ENCODE data around the gene MAD2L1BP. TPM values are rescaled to one million over a fixed set of nuclear protein-coding genes. Genes with fewer than 3 reads are reported as not detected.

The MAD2L1BP gene
- total RNA-seq, 1 experiment from 2014 or later = 36.6 TPM

DNA sequence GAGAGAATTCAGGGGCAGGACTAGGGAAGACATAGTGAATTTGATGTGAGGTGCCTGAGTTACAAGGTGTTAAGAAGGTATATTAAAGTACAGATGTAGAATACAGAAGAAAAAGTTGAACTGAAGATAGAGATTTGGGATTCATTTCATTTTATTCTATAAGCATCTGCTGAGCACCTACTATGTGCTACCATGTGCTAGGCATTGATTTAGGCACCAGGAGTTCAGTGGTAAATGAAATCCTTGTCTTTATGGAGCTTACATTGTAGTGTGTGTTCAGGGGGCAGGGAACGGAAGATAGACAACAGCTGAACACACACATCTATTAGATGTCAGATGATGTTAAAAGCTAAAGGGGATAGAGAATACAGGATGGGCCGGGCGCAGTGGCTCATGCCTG, 12.0 kb downstream of the MAD2L1BP start:
- Histone ChIP-seq H3K27me3 (ENCODE audit: insufficient read depth, low read length) (no peaks in the 10 kb centered on the region), H3K4me1 (ENCODE audit: control insufficient read depth in 1 of 2, insufficient read depth in 2 of 2, low read length in 2 of 2) (no peaks in the 10 kb centered on the region), H3K4me2 (ENCODE audit: low read length) (no peak overlapping the region), H3K4me3 (replicated peaks in 1 of 2; ENCODE audit: low read depth in 1 of 2, low read length in 2 of 2) (no peak overlapping the region), H3K9me2 (ENCODE audit: insufficient read depth) (no peaks in the 10 kb centered on the region), H2AFZ (ENCODE audit: low read depth, low read length, poor library complexity, severe bottlenecking) (no peak overlapping the region), H3K9ac (ENCODE audit: low read length) (no peak overlapping the region), H3K27ac (ENCODE audit: low read depth, low read length) (no peak overlapping the region), H3K79me2 (ENCODE audit: insufficient read depth, low read length) (no peaks in the 10 kb centered on the region), H3K36me3 (ENCODE audit: control insufficient read depth in 1 of 2, insufficient read depth in 2 of 2, low read length in 2 of 2) (0 out of 4 replicates have a peak, but pooled peaks cover 0 to 2% of the 10 kb centered on the region in 2 experiments), H3K9me3 (ENCODE audit: control insufficient read depth in 1 of 2, insufficient read depth in 1 of 2, low read depth in 1 of 2, low read length in 2 of 2) (no peaks in the 10 kb centered on the region), H4K20me1 (ENCODE audit: insufficient read depth) (no peaks in the 10 kb centered on the region)
- RAD21 ChIA-PET (ENCODE audit: low non-redundant PET in 1 of 2, low total read pairs in 2 of 2, uncharacterized antibody in 2 of 2, unreplicated experiment in 2 of 2) = no interaction called here
- POLR2A ChIA-PET = no interaction called here
- BruUV-seq (replicated peaks) = no TSS peak
- intact Hi-C loops (cut with micrococcal nuclease) = no loop called here
- CTCF ChIA-PET = interaction anchor here (1.0 kb wide), 1 partner anchor 20 kb away, joined by 3 read pairs; no protein-coding TSS in a partner anchor
- TF ChIP-seq SP1 (IDR thresholded peaks at IDR 0.05; ENCODE audit: low read depth) = no peak
- TF ChIP-seq, protein P1, sequence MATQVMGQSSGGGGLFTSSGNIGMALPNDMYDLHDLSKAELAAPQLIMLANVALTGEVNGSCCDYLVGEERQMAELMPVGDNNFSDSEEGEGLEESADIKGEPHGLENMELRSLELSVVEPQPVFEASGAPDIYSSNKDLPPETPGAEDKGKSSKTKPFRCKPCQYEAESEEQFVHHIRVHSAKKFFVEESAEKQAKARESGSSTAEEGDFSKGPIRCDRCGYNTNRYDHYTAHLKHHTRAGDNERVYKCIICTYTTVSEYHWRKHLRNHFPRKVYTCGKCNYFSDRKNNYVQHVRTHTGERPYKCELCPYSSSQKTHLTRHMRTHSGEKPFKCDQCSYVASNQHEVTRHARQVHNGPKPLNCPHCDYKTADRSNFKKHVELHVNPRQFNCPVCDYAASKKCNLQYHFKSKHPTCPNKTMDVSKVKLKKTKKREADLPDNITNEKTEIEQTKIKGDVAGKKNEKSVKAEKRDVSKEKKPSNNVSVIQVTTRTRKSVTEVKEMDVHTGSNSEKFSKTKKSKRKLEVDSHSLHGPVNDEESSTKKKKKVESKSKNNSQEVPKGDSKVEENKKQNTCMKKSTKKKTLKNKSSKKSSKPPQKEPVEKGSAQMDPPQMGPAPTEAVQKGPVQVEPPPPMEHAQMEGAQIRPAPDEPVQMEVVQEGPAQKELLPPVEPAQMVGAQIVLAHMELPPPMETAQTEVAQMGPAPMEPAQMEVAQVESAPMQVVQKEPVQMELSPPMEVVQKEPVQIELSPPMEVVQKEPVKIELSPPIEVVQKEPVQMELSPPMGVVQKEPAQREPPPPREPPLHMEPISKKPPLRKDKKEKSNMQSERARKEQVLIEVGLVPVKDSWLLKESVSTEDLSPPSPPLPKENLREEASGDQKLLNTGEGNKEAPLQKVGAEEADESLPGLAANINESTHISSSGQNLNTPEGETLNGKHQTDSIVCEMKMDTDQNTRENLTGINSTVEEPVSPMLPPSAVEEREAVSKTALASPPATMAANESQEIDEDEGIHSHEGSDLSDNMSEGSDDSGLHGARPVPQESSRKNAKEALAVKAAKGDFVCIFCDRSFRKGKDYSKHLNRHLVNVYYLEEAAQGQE (IDR thresholded peaks at IDR 0.05; ENCODE audit: low read depth) = no peak
- TF ChIP-seq ZFX (IDR thresholded peaks at IDR 0.05) = no peak
- no peak for DNase-seq (ENCODE audit: low read depth, low spot score)
- ATAC-seq = no peak

DNA sequence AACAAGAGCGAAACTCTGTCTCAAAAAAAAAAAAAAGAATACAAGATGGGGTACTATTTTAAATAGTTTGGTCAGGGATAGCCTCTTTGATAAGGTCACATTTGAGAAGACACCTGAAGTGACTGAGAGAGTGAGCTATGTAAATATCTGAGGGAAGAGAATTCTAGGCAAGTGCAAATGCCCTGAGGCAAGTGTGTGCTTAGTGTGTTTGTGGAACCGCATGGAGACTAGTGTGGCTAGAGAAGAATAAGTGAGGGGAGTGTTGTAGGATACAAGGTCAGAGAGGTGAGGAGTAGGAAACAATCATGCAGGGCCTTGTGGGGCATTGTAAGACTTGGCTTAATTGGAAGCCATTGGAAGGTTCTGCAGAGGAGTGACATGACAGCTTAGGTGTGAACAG, 12.6 kb downstream of the MAD2L1BP start:
- Histone ChIP-seq H2AFZ (ENCODE audit: low read depth, low read length, poor library complexity, severe bottlenecking) (no peak overlapping the region), H3K27me3 (ENCODE audit: insufficient read depth, low read length) (no peaks in the 10 kb centered on the region), H3K79me2 (ENCODE audit: insufficient read depth, low read length) (no peaks in the 10 kb centered on the region), H3K4me3 (replicated peaks in 1 of 2; ENCODE audit: low read depth in 1 of 2, low read length in 2 of 2) (no peak overlapping the region), H3K9me3 (ENCODE audit: control insufficient read depth in 1 of 2, insufficient read depth in 1 of 2, low read depth in 1 of 2, low read length in 2 of 2) (no peaks in the 10 kb centered on the region), H3K9ac (ENCODE audit: low read length) (no peak overlapping the region), H3K27ac (ENCODE audit: low read depth, low read length) (no peak overlapping the region), H3K36me3 (ENCODE audit: control insufficient read depth in 1 of 2, insufficient read depth in 2 of 2, low read length in 2 of 2) (no peaks in the 10 kb centered on the region), H4K20me1 (ENCODE audit: insufficient read depth) (no peaks in the 10 kb centered on the region), H3K4me2 (ENCODE audit: low read length) (no peak overlapping the region), H3K4me1 (ENCODE audit: control insufficient read depth in 1 of 2, insufficient read depth in 2 of 2, low read length in 2 of 2) (no peaks in the 10 kb centered on the region), H3K9me2 (ENCODE audit: insufficient read depth) (no peaks in the 10 kb centered on the region)
- DNase-seq (ENCODE audit: low read depth, low spot score) = no peak
- intact Hi-C loops (cut with micrococcal nuclease) = no loop called here
- no TSS peak for BruUV-seq (replicated peaks)
- POLR2A ChIA-PET = no interaction called here
- RAD21 ChIA-PET (ENCODE audit: low non-redundant PET in 1 of 2, low total read pairs in 2 of 2, uncharacterized antibody in 2 of 2, unreplicated experiment in 2 of 2) = no interaction called here
- no peak for ATAC-seq
- CTCF ChIA-PET = interaction anchor here (1.0 kb wide), 1 partner anchor 19 kb away, joined by 3 read pairs; no protein-coding TSS in a partner anchor
- TF ChIP-seq, protein P2, sequence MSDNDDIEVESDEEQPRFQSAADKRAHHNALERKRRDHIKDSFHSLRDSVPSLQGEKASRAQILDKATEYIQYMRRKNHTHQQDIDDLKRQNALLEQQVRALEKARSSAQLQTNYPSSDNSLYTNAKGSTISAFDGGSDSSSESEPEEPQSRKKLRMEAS (IDR thresholded peaks at IDR 0.05) = no peak
- TF ChIP-seq JUND (IDR thresholded peaks at IDR 0.05) = no peak
- TF ChIP-seq ELF1 (IDR thresholded peaks at IDR 0.05; ENCODE audit: borderline replicate concordance, low read depth) = no peak
- no peak for TF ChIP-seq ZNF274 (IDR thresholded peaks at IDR 0.05; ENCODE audit: low read depth, low read length)
- no peak for TF ChIP-seq POLR2AphosphoS5 (IDR thresholded peaks at IDR 0.05; ENCODE audit: low read depth, low read length)
- TF ChIP-seq, protein P3, sequence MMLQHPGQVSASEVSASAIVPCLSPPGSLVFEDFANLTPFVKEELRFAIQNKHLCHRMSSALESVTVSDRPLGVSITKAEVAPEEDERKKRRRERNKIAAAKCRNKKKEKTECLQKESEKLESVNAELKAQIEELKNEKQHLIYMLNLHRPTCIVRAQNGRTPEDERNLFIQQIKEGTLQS (IDR thresholded peaks at IDR 0.05) = no peak
- no peak for TF ChIP-seq SP1 (IDR thresholded peaks at IDR 0.05; ENCODE audit: low read depth)
- TF ChIP-seq RAD21 (IDR thresholded peaks at IDR 0.05; ENCODE audit: low read depth) = no peak
- no peak for TF ChIP-seq TCF7L2 (IDR thresholded peaks at IDR 0.05; ENCODE audit: borderline replicate concordance, extremely low read depth, insufficient read depth, insufficient read length)
- TF ChIP-seq SIN3A (IDR thresholded peaks at IDR 0.05; ENCODE audit: low read depth) = no peak
- TF ChIP-seq EZH2phosphoT487 (IDR thresholded peaks at IDR 0.05; ENCODE audit: borderline replicate concordance) = no peak
- no peak for TF ChIP-seq YY1 (IDR thresholded peaks at IDR 0.05; ENCODE audit: extremely low read depth, insufficient replicate concordance, low read depth, low read length)
- TF ChIP-seq CEBPB (IDR thresholded peaks at IDR 0.05; ENCODE audit: low read depth) = no peak
